D721Med (cell line): ENCODE data around the gene NEU4.

Experiments used
- DNase-seq: peaks from one replicate; pipeline ENCODE4 v3.0.0; 2011; ENCODE audit warnings: low spot score; ENCODE audit not compliant: insufficient read length
- FAIRE-seq: peaks from 2 replicates; lab custom pipeline; 2011; peaks lifted over from hg19 to GRCh38; lab: Jason Lieb, UNC
- CTCF ChIP-seq: IDR thresholded peaks from 2 replicates; pipeline ENCODE4 v1.5.1; 2012; ENCODE audit warnings: mild to moderate bottlenecking, control low read depth; ENCODE audit not compliant: insufficient read depth; ENCODE audit errors: missing control alignments

Gene NEU4

GRCh38 chr2:241862775-241863535, 54.0 kb downstream of the NEU4 start:
- FAIRE-seq (no peak), DNase-seq (no peak)
- TF ChIP-seq CTCF, result no peak

- DNase-seq (no peak), FAIRE-seq (no peak)
- no peak for TF ChIP-seq CTCF
These were observed 54.6 kb downstream of the NEU4 start for GRCh38 chr2:241863536-241863954.

GRCh38 chr2:241864168-241864849, 55.3 kb downstream of the NEU4 start:
- FAIRE-seq, result no peak
- TF ChIP-seq CTCF, result no peak
- no peak for DNase-seq

GRCh38 chr2:241864850-241865213, 55.8 kb downstream of the NEU4 start:
- no peak for FAIRE-seq

GRCh38 chr2:241865416-241865956, 56.5 kb downstream of the NEU4 start:
- no peak for DNase-seq
- no peak for TF ChIP-seq CTCF
- peak; percentile 55 for FAIRE-seq

More at GRCh38 chr2:241864850-241865213, 55.8 kb downstream of the NEU4 start:
- DNase-seq, result no peak
- TF ChIP-seq CTCF, result no peak

- no peak for DNase-seq
- TF ChIP-seq CTCF, result no peak
- no peak for FAIRE-seq
These were observed 57.2 kb downstream of the NEU4 start for GRCh38 chr2:241865957-241866789.
